ENCODE measurements around the gene KLHL7. TPM values are rescaled to one million over a fixed set of nuclear protein-coding genes. Genes with fewer than 3 reads are reported as not detected.

KLHL7 gene
- total RNA-seq, 1 experiment from 2014 or later: 35.8 TPM

DNA sequence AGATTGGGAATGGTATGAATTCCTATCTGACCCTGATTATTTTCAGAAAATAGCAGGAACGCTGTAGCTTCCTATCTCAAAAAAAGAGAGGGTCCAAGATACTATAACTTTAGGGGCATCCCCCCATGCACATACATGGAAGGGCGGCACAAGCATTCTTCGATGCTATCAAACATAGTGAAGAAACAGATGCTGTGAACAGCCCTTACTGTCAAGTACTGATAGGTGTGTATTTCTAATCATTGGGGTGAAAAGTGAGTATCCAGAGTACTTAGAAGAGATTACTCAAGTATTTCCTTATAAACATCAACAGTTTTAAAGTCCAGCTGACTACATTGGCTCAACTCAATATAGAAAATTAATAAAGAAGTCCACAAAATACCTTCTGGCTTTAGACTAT is 59.3 kb downstream of the KLHL7 start:
- ChIA-PET CTCF (no interaction called here), POLR2A (no interaction called here)
- Mint-ChIP-seq H3K4me3 (ENCODE audit: unreplicated experiment) (no peak overlapping the region), H3K27ac (ENCODE audit: unreplicated experiment) (no peak overlapping the region), H3K36me3 (ENCODE audit: insufficient read depth, unreplicated experiment) (no peaks in the 10 kb centered on the region), H3K4me1 (ENCODE audit: low read depth, unreplicated experiment) (no peaks in the 10 kb centered on the region), H3K9me3 (ENCODE audit: unreplicated experiment) (no peaks in the 10 kb centered on the region), H3K27me3 (ENCODE audit: insufficient read depth, unreplicated experiment) (no peaks in the 10 kb centered on the region)
- no TSS peak for BruUV-seq (replicated peaks)
- Histone ChIP-seq H3K9me3 (no peaks in the 10 kb centered on the region), H3K4me1 (no peaks in the 10 kb centered on the region), H3K36me3 (ENCODE audit: control insufficient read depth, insufficient read depth, low read length) (no peaks in the 10 kb centered on the region), H3K27me3 (replicated peaks; ENCODE audit: control insufficient read depth, insufficient read depth, low read length) (no peaks in the 10 kb centered on the region), H3K4me3 (ENCODE audit: low read depth, low read length) (no peak overlapping the region)
- DNase-seq: no peak
- intact Hi-C loops (cut with micrococcal nuclease; ENCODE audit: unreplicated experiment): no loop called here
- TF ChIP-seq, protein P1, sequence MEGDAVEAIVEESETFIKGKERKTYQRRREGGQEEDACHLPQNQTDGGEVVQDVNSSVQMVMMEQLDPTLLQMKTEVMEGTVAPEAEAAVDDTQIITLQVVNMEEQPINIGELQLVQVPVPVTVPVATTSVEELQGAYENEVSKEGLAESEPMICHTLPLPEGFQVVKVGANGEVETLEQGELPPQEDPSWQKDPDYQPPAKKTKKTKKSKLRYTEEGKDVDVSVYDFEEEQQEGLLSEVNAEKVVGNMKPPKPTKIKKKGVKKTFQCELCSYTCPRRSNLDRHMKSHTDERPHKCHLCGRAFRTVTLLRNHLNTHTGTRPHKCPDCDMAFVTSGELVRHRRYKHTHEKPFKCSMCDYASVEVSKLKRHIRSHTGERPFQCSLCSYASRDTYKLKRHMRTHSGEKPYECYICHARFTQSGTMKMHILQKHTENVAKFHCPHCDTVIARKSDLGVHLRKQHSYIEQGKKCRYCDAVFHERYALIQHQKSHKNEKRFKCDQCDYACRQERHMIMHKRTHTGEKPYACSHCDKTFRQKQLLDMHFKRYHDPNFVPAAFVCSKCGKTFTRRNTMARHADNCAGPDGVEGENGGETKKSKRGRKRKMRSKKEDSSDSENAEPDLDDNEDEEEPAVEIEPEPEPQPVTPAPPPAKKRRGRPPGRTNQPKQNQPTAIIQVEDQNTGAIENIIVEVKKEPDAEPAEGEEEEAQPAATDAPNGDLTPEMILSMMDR (IDR thresholded peaks at IDR 0.05; ENCODE audit: insufficient read depth in 1 of 2, low read depth in 1 of 2, low read length in 1 of 2, severe bottlenecking in 1 of 2, unreplicated experiment in 1 of 2): no peak

DNA sequence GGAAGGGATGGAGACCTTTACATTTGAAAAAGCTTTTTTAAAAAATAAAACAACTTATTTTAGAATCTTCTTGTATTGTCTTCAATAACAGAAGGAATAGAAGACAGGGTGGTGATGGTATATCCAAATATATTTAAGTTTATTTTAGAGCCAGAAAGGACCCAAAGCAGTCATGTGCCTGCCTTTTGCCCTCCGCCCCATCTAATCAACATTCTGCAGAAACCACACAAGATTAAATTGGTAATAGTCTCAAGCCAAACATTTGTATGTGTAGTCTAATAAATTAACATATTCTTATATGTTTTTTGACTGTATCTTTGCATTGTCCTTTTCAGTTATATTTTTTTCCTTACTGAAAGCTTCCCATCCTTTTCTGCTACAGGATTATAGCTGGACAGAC is 59.7 kb downstream of the KLHL7 start:
- H3K9me3 Mint-ChIP-seq (ENCODE audit: unreplicated experiment): no peaks in the 10 kb centered on the region
- H3K4me3 Mint-ChIP-seq (ENCODE audit: unreplicated experiment): no peak overlapping the region
- no peaks in the 10 kb centered on the region for H3K27me3 ChIP-seq (replicated peaks; ENCODE audit: control insufficient read depth, insufficient read depth, low read length)
- H3K4me1 Mint-ChIP-seq (ENCODE audit: low read depth, unreplicated experiment): no peaks in the 10 kb centered on the region
- no peaks in the 10 kb centered on the region for H3K36me3 Mint-ChIP-seq (ENCODE audit: insufficient read depth, unreplicated experiment)
- no peak overlapping the region for H3K4me3 ChIP-seq (ENCODE audit: low read depth, low read length)
- no peaks in the 10 kb centered on the region for H3K9me3 ChIP-seq
- no peak for DNase-seq
- H3K36me3 ChIP-seq (ENCODE audit: control insufficient read depth, insufficient read depth, low read length): no peaks in the 10 kb centered on the region
- no TSS peak for BruUV-seq (replicated peaks)
- CTCF ChIA-PET: no interaction called here
- no peaks in the 10 kb centered on the region for H3K27me3 Mint-ChIP-seq (ENCODE audit: insufficient read depth, unreplicated experiment)
- TF ChIP-seq, protein P1 (IDR thresholded peaks at IDR 0.05; ENCODE audit: insufficient read depth in 1 of 2, low read depth in 1 of 2, low read length in 1 of 2, severe bottlenecking in 1 of 2, unreplicated experiment in 1 of 2): no peak
- no peak overlapping the region for H3K27ac Mint-ChIP-seq (ENCODE audit: unreplicated experiment)
- intact Hi-C loops (cut with micrococcal nuclease; ENCODE audit: unreplicated experiment): no loop called here
- POLR2A ChIA-PET: no interaction called here
- no peaks in the 10 kb centered on the region for H3K4me1 ChIP-seq

DNA sequence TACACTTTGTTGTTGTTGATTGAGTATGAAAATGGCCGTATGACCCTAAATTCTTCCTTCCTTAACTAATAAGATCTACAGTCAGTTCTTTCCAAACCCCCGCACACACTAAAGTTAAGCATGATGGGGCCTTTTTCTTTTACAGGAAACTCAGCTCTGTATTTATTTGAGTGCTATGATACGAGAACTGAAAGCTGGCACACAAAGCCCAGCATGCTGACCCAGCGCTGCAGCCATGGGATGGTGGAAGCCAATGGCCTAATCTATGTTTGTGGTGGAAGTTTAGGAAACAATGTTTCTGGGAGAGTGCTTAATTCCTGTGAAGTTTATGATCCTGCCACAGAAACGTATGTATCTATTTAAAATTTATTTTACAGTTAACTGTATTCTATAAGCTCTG is 62.1 kb downstream of the KLHL7 start:
- no TSS peak for BruUV-seq (replicated peaks)
- ChIA-PET POLR2A (no interaction called here), CTCF (no interaction called here)
- no peak for DNase-seq
- H3K27me3 Mint-ChIP-seq (ENCODE audit: insufficient read depth, unreplicated experiment): no peaks in the 10 kb centered on the region
- H3K9me3 Mint-ChIP-seq (ENCODE audit: unreplicated experiment): no peaks in the 10 kb centered on the region
- no peak overlapping the region for H3K4me3 Mint-ChIP-seq (ENCODE audit: unreplicated experiment)
- no peaks in the 10 kb centered on the region for H3K4me1 Mint-ChIP-seq (ENCODE audit: low read depth, unreplicated experiment)
- H3K36me3 Mint-ChIP-seq (ENCODE audit: insufficient read depth, unreplicated experiment): no peaks in the 10 kb centered on the region
- H3K27me3 ChIP-seq (replicated peaks; ENCODE audit: control insufficient read depth, insufficient read depth, low read length): no peaks in the 10 kb centered on the region
- TF ChIP-seq, protein P1 (IDR thresholded peaks at IDR 0.05; ENCODE audit: insufficient read depth in 1 of 2, low read depth in 1 of 2, low read length in 1 of 2, severe bottlenecking in 1 of 2, unreplicated experiment in 1 of 2): no peak
- H3K9me3 ChIP-seq: no peaks in the 10 kb centered on the region
- H3K4me1 ChIP-seq: no peaks in the 10 kb centered on the region
- intact Hi-C loops (cut with micrococcal nuclease; ENCODE audit: unreplicated experiment): no loop called here
- no peak overlapping the region for H3K27ac Mint-ChIP-seq (ENCODE audit: unreplicated experiment)
- H3K36me3 ChIP-seq (ENCODE audit: control insufficient read depth, insufficient read depth, low read length): no peaks in the 10 kb centered on the region
- H3K4me3 ChIP-seq (ENCODE audit: low read depth, low read length): no peak overlapping the region
